Stimulated activated CD8-positive, alpha-beta memory T cell treated with anti-CD3 and anti-CD28 coated beads, Interleukin-15, amount 100 ng/mL, for 1 hour (primary cell): ENCODE data around the gene INPP5A.

Experiments used
- DNase-seq: peaks from one replicate; pipeline ENCODE4 v3.0.0-alpha.2; 2020; ENCODE audit warnings: low read depth

INPP5A gene

GRCh38 chr10:132646443-132647097 lies 109.0 kb downstream of the INPP5A start:
- no peak for DNase-seq

GRCh38 chr10:132647424-132647823 lies 109.8 kb downstream of the INPP5A start:
- DNase-seq: no peak

GRCh38 chr10:132648072-132648850 lies 110.7 kb downstream of the INPP5A start:
- no peak for DNase-seq

GRCh38 chr10:132648851-132649528 lies 111.4 kb downstream of the INPP5A start:
- no peak for DNase-seq

- no peak for DNase-seq
Measured at GRCh38 chr10:132649651-132650360, 112.2 kb downstream of the INPP5A start.

- DNase-seq: no peak
Measured at GRCh38 chr10:132650611-132651250, 113.1 kb downstream of the INPP5A start.

- no peak for DNase-seq
Measured at GRCh38 chr10:132651511-132652029, 114.0 kb downstream of the INPP5A start.

GRCh38 chr10:132652446-132652845 lies 114.9 kb downstream of the INPP5A start:
- DNase-seq: no peak

- DNase-seq: no peak
Measured at GRCh38 chr10:132652936-132653590, 115.5 kb downstream of the INPP5A start.

GRCh38 chr10:132653721-132654120 lies 116.1 kb downstream of the INPP5A start:
- DNase-seq: no peak

GRCh38 chr10:132654121-132654571 lies 116.6 kb downstream of the INPP5A start:
- no peak for DNase-seq

- DNase-seq: peak; percentile 13
Measured at GRCh38 chr10:132654708-132655661, 117.4 kb downstream of the INPP5A start.

GRCh38 chr10:132655735-132656134 lies 118.1 kb downstream of the INPP5A start:
- no peak for DNase-seq

GRCh38 chr10:132656283-132657126 lies 118.9 kb downstream of the INPP5A start:
- no peak for DNase-seq

- DNase-seq: no peak
Measured at GRCh38 chr10:132657127-132657706, 119.6 kb downstream of the INPP5A start.

GRCh38 chr10:132657748-132658147 lies 120.2 kb downstream of the INPP5A start:
- DNase-seq: no peak

- no peak for DNase-seq
Measured at GRCh38 chr10:132658546-132659205, 121.1 kb downstream of the INPP5A start.
